ENCODE data around the gene TRMT112. TPM values are rescaled to one million over a fixed set of nuclear protein-coding genes. Genes with fewer than 3 reads are reported as not detected.
"Not testable (repeated sequence)": the region's sequence is repeated elsewhere in the genome, so short reads cannot be mapped to it uniquely, and the experiment has no call there.

The TRMT112 gene
- polyA plus RNA-seq, 3 donors, result 203 to 244 (median 219) TPM

GRCh38 chr11:64341851-64342791 lies 24.8 kb upstream of the TRMT112 start:
- peak in 9 of 11 donors; percentile 47 to 73 (median 61) for DNase-seq (ENCODE audit: extremely low read depth in 1 of 11, low read depth in 9 of 11, low spot score in 4 of 11)

DNA sequence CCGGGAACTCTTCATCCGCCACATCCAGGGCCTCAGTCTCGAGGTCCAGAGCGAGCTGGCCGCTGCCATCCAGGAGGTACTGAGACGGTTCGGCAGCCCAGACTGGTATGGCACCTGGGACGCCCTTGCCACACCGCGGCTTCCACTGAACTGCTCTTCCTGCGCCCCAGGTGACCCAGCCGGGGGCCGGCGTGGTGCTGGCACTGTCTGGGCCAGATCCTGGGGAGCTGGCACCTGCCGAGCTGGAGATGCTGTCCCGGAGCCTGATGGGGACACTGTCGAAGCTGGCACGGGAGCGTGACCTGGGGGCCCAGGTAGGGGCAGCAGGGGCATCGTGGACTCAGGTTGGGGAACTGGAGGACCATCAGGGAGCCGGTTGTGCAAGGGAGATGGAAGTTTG lies 24.1 kb upstream of the TRMT112 start:
- no peak for DNase-seq (ENCODE audit: extremely low read depth in 1 of 11, low read depth in 9 of 11, low spot score in 4 of 11)

- DNase-seq (ENCODE audit: extremely low read depth in 1 of 11, low read depth in 9 of 11, low spot score in 4 of 11), result no peak
Measured at GRCh38 chr11:64340671-64341335, 23.4 kb upstream of the TRMT112 start.

- no peak for DNase-seq (ENCODE audit: extremely low read depth in 1 of 11, low read depth in 9 of 11, low spot score in 4 of 11)
Measured at GRCh38 chr11:64339754-64340408, 22.5 kb upstream of the TRMT112 start, which contains the start of gene CCDC88B. Gene CCDC88B (plus strand): TSS chr11:64340204. CDS start chr11:64340267, 63 bp downstream.

DNA sequence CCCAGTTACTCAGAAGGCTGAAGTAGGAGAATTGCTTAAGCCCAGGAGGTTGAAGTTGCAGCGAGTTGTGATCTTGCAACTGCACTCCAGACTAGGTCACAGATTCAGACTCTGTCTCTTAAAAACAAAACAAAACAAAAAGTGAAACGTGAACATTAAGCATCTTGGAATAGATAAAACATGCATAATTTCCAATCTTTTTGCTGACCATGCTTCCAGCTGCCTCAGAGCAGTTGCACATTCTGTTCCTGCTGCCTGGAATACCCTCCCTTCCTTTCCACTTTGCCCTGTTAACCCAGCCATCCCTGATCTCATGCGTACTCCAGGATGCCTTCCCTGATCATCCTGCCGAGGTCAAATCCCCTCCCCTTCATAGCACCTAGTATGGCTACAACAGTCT lies 21.9 kb upstream of the TRMT112 start:
- no peak for DNase-seq (ENCODE audit: extremely low read depth in 1 of 11, low read depth in 9 of 11, low spot score in 4 of 11)

DNA sequence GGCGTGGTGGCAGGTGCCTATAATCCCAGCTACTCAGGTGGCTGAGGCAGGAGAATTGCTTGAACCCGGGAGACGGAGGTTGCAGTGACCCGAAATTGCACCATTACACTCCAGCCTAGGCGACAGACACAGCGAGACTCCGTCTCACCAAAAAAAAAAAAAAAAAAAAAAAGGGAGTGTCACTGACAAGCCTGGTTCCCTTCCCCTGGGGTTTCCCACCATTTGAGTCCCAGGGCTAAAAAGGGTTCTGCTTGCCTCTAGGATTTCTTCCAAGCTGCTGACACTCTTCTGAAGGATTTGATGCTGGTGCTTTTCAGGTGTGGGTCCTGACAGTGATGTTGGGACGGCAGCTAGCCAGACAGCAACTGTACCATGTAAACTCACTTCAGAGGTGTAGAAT lies 21.4 kb upstream of the TRMT112 start:
- DNase-seq (ENCODE audit: extremely low read depth in 1 of 11, low read depth in 9 of 11, low spot score in 4 of 11), result no peak

DNA sequence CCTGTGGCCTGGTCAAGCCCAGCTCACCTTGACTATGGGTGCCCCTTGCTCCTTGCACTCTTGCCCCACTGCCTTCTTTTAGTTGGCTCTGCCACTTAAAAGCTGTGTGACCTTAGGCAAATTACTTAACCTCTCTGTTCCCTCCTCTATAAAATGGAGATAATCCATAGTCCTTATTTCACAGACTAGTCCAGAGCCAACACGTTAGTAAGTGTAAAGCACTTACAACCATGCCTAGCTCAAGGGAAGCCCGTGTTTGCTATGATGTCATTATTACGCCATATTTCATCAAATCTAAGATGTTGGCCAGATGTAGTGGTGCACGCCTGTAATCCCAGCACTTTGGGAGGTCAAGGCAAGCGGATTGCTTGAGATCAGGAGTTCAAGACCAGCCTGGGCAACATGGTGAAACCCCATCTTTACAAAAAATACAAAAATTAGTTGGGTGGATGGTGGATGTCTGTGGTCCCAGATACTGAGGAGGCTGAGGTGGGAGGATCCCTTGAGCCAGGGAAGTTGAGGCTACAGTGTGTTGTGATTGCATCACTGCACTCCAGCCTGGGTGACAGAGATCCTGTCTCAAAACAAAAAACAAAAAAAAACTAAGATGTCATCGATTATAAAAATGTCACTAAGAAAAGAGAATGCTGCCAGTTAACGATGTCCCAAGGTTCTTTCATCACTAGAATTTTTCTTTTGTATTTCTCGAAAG lies 20.3 kb upstream of the TRMT112 start:
- DNase-seq (ENCODE audit: extremely low read depth in 1 of 11, low read depth in 9 of 11, low spot score in 4 of 11), result no peak

GRCh38 chr11:64334764-64335735 lies 17.7 kb upstream of the TRMT112 start:
- DNase-seq (ENCODE audit: extremely low read depth in 1 of 11, low read depth in 9 of 11, low spot score in 4 of 11), result no peak

DNA sequence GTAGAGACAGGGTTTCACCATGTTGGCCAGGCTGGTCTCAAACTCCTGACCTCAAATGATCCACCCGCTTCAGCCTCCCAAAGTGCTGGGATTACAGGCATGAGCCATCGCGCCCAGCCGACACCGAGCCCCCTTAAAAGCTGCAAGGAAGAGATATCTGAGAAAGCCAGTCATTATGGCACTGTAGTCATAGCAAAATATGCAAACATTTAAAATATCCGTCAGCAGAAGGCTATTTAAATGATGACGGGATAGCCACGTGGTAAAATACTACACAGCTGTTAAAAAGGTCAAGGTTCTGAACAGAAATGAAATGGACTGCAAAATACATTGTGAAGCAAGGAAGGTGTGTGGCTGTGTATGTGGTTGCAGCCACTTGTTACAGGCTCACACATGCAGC lies 16.2 kb upstream of the TRMT112 start:
- no peak for DNase-seq (ENCODE audit: extremely low read depth in 1 of 11, low read depth in 9 of 11, low spot score in 4 of 11)

DNA sequence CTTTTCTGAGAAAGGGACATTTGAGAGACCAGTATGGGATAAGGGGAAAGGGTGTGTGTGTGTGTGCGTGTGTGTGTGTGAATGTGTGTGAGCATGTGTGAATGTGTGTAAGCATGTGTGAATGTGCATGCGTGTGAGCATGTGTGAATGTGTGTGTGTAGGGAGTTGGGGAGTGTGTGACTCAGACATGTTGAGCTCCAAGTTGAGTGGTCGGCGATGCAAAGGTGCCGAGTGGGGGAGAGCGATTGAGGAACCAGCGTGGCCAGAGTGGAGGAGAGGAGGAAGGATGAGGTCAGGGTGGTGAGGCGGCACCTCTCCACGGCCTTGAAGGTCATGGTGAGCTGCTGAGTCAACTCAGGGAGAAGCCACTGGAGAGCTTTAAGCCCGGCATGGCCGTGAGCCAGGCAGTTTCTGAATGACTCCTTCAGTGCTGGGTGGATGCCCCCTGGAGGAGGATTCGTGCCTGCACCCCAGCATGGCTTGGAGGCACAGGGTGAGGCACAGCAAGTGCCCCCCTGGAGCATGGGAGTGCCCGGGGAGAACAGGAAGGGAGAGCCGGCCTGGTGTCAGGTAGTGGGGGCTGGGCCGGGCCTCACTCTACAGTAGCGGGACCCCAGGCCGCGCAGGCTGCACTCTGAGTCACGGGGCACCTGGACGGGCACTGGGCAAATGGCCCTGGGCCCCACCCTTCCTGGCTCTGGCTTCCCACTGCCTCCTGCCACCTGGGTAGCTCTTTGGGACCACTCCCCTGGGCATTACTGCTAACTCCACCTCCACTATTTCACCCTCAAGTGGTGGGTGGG lies 14.4 kb upstream of the TRMT112 start:
- peak in 1 of 11 donors; percentile 34 for DNase-seq (ENCODE audit: extremely low read depth in 1 of 11, low read depth in 9 of 11, low spot score in 4 of 11)

GRCh38 chr11:64330888-64331287 lies 13.5 kb upstream of the TRMT112 start:
- DNase-seq (ENCODE audit: extremely low read depth in 1 of 11, low read depth in 9 of 11, low spot score in 4 of 11), result no peak

DNA sequence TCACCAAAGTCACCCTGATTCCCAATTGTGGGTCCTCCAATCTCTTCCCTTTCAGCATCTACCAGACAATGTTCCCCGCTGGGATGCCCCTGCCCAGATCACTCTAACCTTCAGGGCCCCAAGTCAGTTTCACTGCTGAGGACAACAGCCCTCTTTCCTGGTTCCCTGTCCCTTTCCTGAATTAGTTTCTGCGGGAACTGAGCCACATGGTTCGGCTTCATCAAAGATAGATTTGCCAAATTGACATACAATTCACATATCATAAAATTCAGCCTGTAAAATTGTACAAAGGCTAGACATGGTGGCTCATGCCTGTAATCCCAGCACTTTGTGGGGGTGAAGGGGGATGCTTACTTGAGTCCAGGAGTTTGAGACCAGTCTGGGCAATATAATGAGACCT lies 10.6 kb upstream of the TRMT112 start:
- DNase-seq (ENCODE audit: extremely low read depth in 1 of 11, low read depth in 9 of 11, low spot score in 4 of 11), result no peak

GRCh38 chr11:64327375-64327774 lies 10.0 kb upstream of the TRMT112 start:
- no peak for DNase-seq (ENCODE audit: extremely low read depth in 1 of 11, low read depth in 9 of 11, low spot score in 4 of 11)

- no peak for DNase-seq (ENCODE audit: extremely low read depth in 1 of 11, low read depth in 9 of 11, low spot score in 4 of 11)
Measured at GRCh38 chr11:64324692-64325469, 7.5 kb upstream of the TRMT112 start.

GRCh38 chr11:64323984-64324383 lies 6.6 kb upstream of the TRMT112 start:
- DNase-seq (ENCODE audit: extremely low read depth in 1 of 11, low read depth in 9 of 11, low spot score in 4 of 11), result not testable (repeated sequence)

- no peak for DNase-seq (ENCODE audit: extremely low read depth in 1 of 11, low read depth in 9 of 11, low spot score in 4 of 11)
Measured at GRCh38 chr11:64323373-64323772, 6.0 kb upstream of the TRMT112 start.

GRCh38 chr11:64322925-64323260 lies 5.5 kb upstream of the TRMT112 start:
- DNase-seq (ENCODE audit: extremely low read depth in 1 of 11, low read depth in 9 of 11, low spot score in 4 of 11), result no peak

All from renal cortex interstitium (tissue), 11 donors.